K562 (cell line): ENCODE data around the gene CLEC12A. TPM values are rescaled to one million over a fixed set of nuclear protein-coding genes. Genes with fewer than 3 reads are reported as not detected.

Experiments used
- ATAC-seq: fragments of 200-7000 bp; cut with Tn5 transposase; 3 replicates; pipeline ENCODE4 v1.9.1; 2020; ENCODE audit warnings: moderate library complexity
- BruUV-seq: library from RNA; stranded (reverse); fragments of 400-500 nt; replicated peaks from 2 replicates; lab custom pipeline; 2021; lab: Mats Ljungman, UMichigan
- CTCF ChIA-PET: fragments of 300-600 bp; formaldehyde crosslinking; extraction: SDS; loops from one replicate; lab custom pipeline; 2021; ENCODE audit warnings: low intra/inter-chr PET ratio; lab: Yijun Ruan, JAX
- POLR2A ChIA-PET: fragments of 300-600, 350-650 bp; sonication (Branson Sonifier 250); formaldehyde crosslinking; extraction: SDS; loops from one replicate; lab custom pipeline; 2021; ENCODE audit warnings: antibody characterized with exemption, inconsistent platforms; lab: Yijun Ruan, JAX
- DNase-seq, 4 experiments: peaks; one replicate each; pipeline versions ENCODE4 v3.0.0 to v3.0.0-alpha.2; 2011 to 2018; ENCODE audit warnings: low spot score in 3 of 4, mixed read lengths in 3 of 4; ENCODE audit errors: extremely low read depth in 1 of 4
- FAIRE-seq: peaks from 2 replicates; lab custom pipeline; 2011; peaks lifted over from hg19 to GRCh38; lab: Jason Lieb, UNC
- H2AFZ ChIP-seq: 2 replicates; pipeline ENCODE4 v1.6.0; 2011; ENCODE audit warnings: low read depth, low read length, control low read depth, inconsistent platforms
- H3K27ac ChIP-seq: fragments of 200-600 bp; 3 replicates; pipeline ENCODE4 v1.8.0; 2011; ENCODE audit warnings: low read depth, mild to moderate bottlenecking, control low read depth, inconsistent platforms, low read length, moderate library complexity, mixed read lengths; ENCODE audit errors: extremely low read depth
- H3K27me3 ChIP-seq, 2 experiments: fragments of 300-600 bp in 1 of 2; 2 replicates in 1 of 2; 3 replicates in 1 of 2; pipeline versions ENCODE4 v1.6.0 to v1.8.0; 2011; ENCODE audit warnings: inconsistent platforms in 2 of 2, low read length in 2 of 2, mild to moderate bottlenecking in 1 of 2, mixed read lengths in 1 of 2, moderate library complexity in 1 of 2; ENCODE audit not compliant: control insufficient read depth in 2 of 2, insufficient read depth in 2 of 2
- H3K36me3 ChIP-seq: fragments of 300-600 bp; 3 replicates; pipeline ENCODE4 v1.8.0; 2011; ENCODE audit warnings: mild to moderate bottlenecking, low read length, inconsistent platforms; ENCODE audit not compliant: control insufficient read depth, insufficient read depth
- H3K4me1 ChIP-seq, 2 experiments: fragments of 200-600 bp in 1 of 2; replicated peaks in 1 of 2; 2 replicates in 1 of 2; 3 replicates in 1 of 2; pipeline versions ENCODE4 v1.5.1 to v1.8.0; 2011; ENCODE audit warnings: inconsistent platforms in 2 of 2, low read length in 2 of 2, mild to moderate bottlenecking in 1 of 2, mixed read lengths in 1 of 2, moderate library complexity in 1 of 2; ENCODE audit not compliant: control insufficient read depth in 2 of 2, insufficient read depth in 2 of 2
- H3K4me2 ChIP-seq: 2 replicates; pipeline ENCODE4 v1.6.1; 2011; ENCODE audit warnings: low read length, control low read depth, inconsistent platforms, mixed read lengths; ENCODE audit not compliant: insufficient read depth
- H3K4me3 ChIP-seq: fragments of 200-600 bp; sonication (generic), shearing (Covaris generic); 2 replicates; pipeline ENCODE4 v1.5.1; 2016; ENCODE audit warnings: control low read depth, inconsistent platforms
- H3K79me2 ChIP-seq: fragments of 200-600 bp; 3 replicates; pipeline ENCODE4 v1.8.0; 2011; ENCODE audit warnings: low read length, inconsistent platforms; ENCODE audit not compliant: control insufficient read depth, insufficient read depth
- H3K9ac ChIP-seq, 2 experiments: 2 replicates each; pipeline versions ENCODE4 v1.6.0 to v1.6.1; 2011; ENCODE audit warnings: low read depth in 2 of 2, low read length in 2 of 2, control low read depth in 1 of 2, inconsistent platforms in 1 of 2, mild to moderate bottlenecking in 1 of 2, mixed read lengths in 1 of 2; ENCODE audit not compliant: insufficient read depth in 1 of 2
- H3K9me1 ChIP-seq: one replicate; pipeline ENCODE4 v1.6.0; 2011; ENCODE audit warnings: inconsistent platforms, mild to moderate bottlenecking, low read length, moderate library complexity; ENCODE audit not compliant: control insufficient read depth, insufficient read depth
- H3K9me3 ChIP-seq: replicated peaks from 2 replicates; pipeline ENCODE4 v1.5.1; 2011; ENCODE audit warnings: low read depth, low read length, inconsistent platforms; ENCODE audit not compliant: control insufficient read depth, insufficient read depth
- H4K20me1 ChIP-seq: replicated peaks from 2 replicates; pipeline ENCODE4 v1.6.1; 2011; ENCODE audit warnings: low read length, inconsistent platforms, mixed read lengths; ENCODE audit not compliant: control insufficient read depth, insufficient read depth
- AFF4 ChIP-seq: sonication (generic); formaldehyde crosslinking; IDR thresholded peaks from 2 replicates; pipeline ENCODE4 v1.8.0; 2023; ENCODE audit warnings: mild to moderate bottlenecking, missing genetic modification reagents
- HBP1 ChIP-seq: fragments of 450-650 bp; formaldehyde crosslinking; IDR thresholded peaks from 2 replicates; pipeline ENCODE4 v1.4.0; 2022; ENCODE audit warnings: missing genetic modification characterization
- JUN ChIP-seq, 2 experiments: sonication (generic) in 1 of 2; formaldehyde crosslinking in 1 of 2; IDR thresholded peaks; 2 replicates each; pipeline versions ENCODE4 v1.6.1 to v1.8.0; 2012 to 2022; ENCODE audit warnings: borderline replicate concordance in 2 of 2, mild to moderate bottlenecking in 2 of 2, improper control_type of control experiment in 1 of 2, low read depth in 1 of 2, low read length in 1 of 2, missing genetic modification reagents in 1 of 2
- L3MBTL2 ChIP-seq: fragments of 450-650 bp; IDR thresholded peaks from 2 replicates; pipeline ENCODE4 v1.6.1; 2016; ENCODE audit warnings: mild to moderate bottlenecking, moderate library complexity
- MEF2D ChIP-seq: conservative IDR thresholded peaks from 2 replicates; pipeline ENCODE4 v1.6.1; 2016; ENCODE audit warnings: low read depth, missing genetic modification characterization, missing compliant biosample characterization
- PCBP1 ChIP-seq: fragments of 200-400 bp; formaldehyde crosslinking; IDR thresholded peaks from 2 replicates; pipeline ENCODE4 v1.6.1; 2018; ENCODE audit warnings: mild to moderate bottlenecking, low read depth, low read length; ENCODE audit not compliant: poor library complexity, severe bottlenecking
- SETDB1 ChIP-seq: IDR thresholded peaks from one replicate; pipeline ENCODE4 v1.6.1; 2012; ENCODE audit warnings: low read length, control low read depth, inconsistent platforms
- TEAD4 ChIP-seq, 2 experiments: sonication (generic) in 1 of 2; formaldehyde crosslinking in 1 of 2; IDR thresholded peaks; 2 replicates each; pipeline versions ENCODE4 v1.6.1 to v1.8.0; 2012 to 2022; ENCODE audit warnings: borderline replicate concordance in 1 of 2, inconsistent platforms in 1 of 2, low read length in 1 of 2, mild to moderate bottlenecking in 1 of 2, missing genetic modification reagents in 1 of 2
- ZNF583 ChIP-seq: fragments of 250-450 bp; sonication (Bioruptor Pico); IDR thresholded peaks from 2 replicates; pipeline ENCODE4 v1.4.0; 2020
- WGBS: fragments of 100-300 bp; shearing (Covaris generic); methylation state at CpG from one replicate; pipeline ENCODE4 v1.1.6; 2016; ENCODE audit warnings: low coverage, mixed read lengths; ENCODE audit not compliant: insufficient coverage; ENCODE audit errors: missing lambda C conversion rate; 5-methylcytosine and 5-hydroxymethylcytosine counted together
- in situ Hi-C: fragments of 300-500 bp; cut with MboI; formaldehyde crosslinking; loops from 4 replicates; pipeline ENCODE4 v1.15.0; 2018; ENCODE audit warnings: inconsistent platforms, mixed read lengths
- intact Hi-C: fragments of 100-400 bp; cut with micrococcal nuclease; formaldehyde crosslinking; loops from 2 replicates; pipeline ENCODE4 v1.14.2; 2022
- polyA plus RNA-seq, 8 experiments: library from polyadenylated mRNA; depleted of rRNA in 4 of 8; stranded (reverse) in 5 of 8; unstranded in 3 of 8; fragments of >200 nt; fragmentation: Nextera tagmentation in 2 of 8; fragmentation: Illumina TruSeq in 1 of 8; extraction: Ambion mirVana in 2 of 8; extraction: Trizol in 1 of 8; gene quantifications; 2 replicates each; pipeline versions ENCODE4 v1.2.1 to v1.2.3, GENCODE V29; 2011 to 2014; ENCODE audit warnings: inconsistent platforms in 1 of 8, missing spikeins in 1 of 8
- total RNA-seq, 7 experiments: library from RNA; depleted of rRNA in 6 of 7; stranded (reverse); fragments of >200 nt in 6 of 7; fragmentation: Illumina TruSeq in 2 of 7; extraction: Trizol in 2 of 7; gene quantifications; 2 replicates each; pipeline versions ENCODE4 v1.2.1 to v1.2.3, GENCODE V29; 2011 to 2021; ENCODE audit warnings: low replicate concordance in 1 of 7

Gene CLEC12A
- total and polyA plus RNA-seq, 9 of the 15 experiments (the other 6 are each of a cell fraction or from before 2014, with no cell fraction given): not detected

GRCh38 chr12:9947674-9948073 lies 23.5 kb upstream of the CLEC12A start:
- intact Hi-C loops: no loop called here
- FAIRE-seq: no peak
- ChIA-PET CTCF (no interaction called here), POLR2A (no interaction called here)
- no peak overlapping the region for H3K4me2 ChIP-seq
- no peaks in the 10 kb centered on the region for H3K36me3 ChIP-seq
- peaks cover 0 to 4% of the 10 kb centered on the region in 2 experiments; a peak in 2 of 5 replicates for H3K4me1 ChIP-seq
- TF ChIP-seq PCBP1: no peak
- TF ChIP-seq TEAD4 (IDR thresholded peaks at IDR 0.05; ENCODE audit: low read length): no peak
- no peak for TF ChIP-seq TEAD4 (CRISPR knock-in tag; IDR thresholded peaks at IDR 0.05; ENCODE audit: borderline replicate concordance)
- TF ChIP-seq MEF2D (tag): no peak
- no peak for TF ChIP-seq HBP1 (CRISPR knock-in tag)
- no peak for TF ChIP-seq SETDB1
- TF ChIP-seq L3MBTL2: no peak
- no peak for TF ChIP-seq AFF4 (CRISPR knock-in tag)
- TF ChIP-seq JUN (IDR thresholded peaks at IDR 0.05; ENCODE audit: borderline replicate concordance, low read depth, low read length): no peak
- TF ChIP-seq JUN (CRISPR knock-in tag; IDR thresholded peaks at IDR 0.05; ENCODE audit: borderline replicate concordance): no peak
- TF ChIP-seq ZNF583 (CRISPR knock-in tag): no peak
- H3K9me1 ChIP-seq: no peaks in the 10 kb centered on the region
- WGBS: 7% methylated on average over 3 of the region's 3 CpGs
- H3K9ac ChIP-seq: no peak overlapping the region
- H3K79me2 ChIP-seq: no peaks in the 10 kb centered on the region
- no peak overlapping the region for H3K27ac ChIP-seq
- no peak for ATAC-seq
- no peak overlapping the region for H3K4me3 ChIP-seq
- BruUV-seq: no TSS peak
- no peak for DNase-seq
- H4K20me1 ChIP-seq: no peaks in the 10 kb centered on the region
- H3K27me3 ChIP-seq: peaks cover 11 to 16% of the 10 kb centered on the region in 2 experiments
- H3K9me3 ChIP-seq: no peaks in the 10 kb centered on the region
- no peak overlapping the region for H2AFZ ChIP-seq
- in situ Hi-C loops: no loop called here
